AG20443 (cell line): ENCODE results near the gene AK5.

Source experiments
- DNase-seq: peaks from one replicate; pipeline ENCODE4 v3.0.0; 2012; ENCODE audit warnings: low spot score, mixed read lengths

The AK5 gene

DNA sequence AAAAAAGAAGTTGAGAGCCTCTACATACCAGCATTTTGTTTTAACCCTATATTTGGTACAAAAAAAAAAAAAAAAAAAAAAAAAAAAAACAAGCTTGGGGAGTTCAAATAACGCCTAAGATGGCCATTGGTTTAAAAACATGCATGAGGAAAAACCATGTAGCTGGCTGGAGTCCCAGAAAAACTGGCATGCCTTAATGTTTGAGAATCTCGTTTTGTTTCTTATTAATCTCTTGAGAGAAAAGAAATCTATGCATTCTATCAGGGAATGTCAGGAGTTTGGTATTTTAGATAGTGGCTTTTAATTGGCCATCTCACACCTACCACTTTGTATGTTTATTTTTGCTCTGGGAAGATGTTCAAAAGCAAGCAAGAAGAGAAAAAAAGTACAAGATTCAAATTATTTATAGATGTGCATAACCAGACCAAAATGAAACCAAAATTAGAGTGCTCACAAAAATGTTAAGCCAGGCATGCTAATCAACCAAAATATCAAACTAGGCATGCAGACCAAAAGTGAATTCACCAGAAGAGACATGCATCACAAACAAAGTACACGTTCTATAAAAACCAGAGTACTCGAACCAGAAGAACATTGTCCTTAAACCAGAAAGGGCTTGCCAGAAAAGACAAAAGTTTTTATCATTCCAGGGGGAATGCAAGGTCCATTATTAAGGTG is 156.6 kb downstream of the AK5 start:
- DNase-seq = peak; percentile 21

DNA sequence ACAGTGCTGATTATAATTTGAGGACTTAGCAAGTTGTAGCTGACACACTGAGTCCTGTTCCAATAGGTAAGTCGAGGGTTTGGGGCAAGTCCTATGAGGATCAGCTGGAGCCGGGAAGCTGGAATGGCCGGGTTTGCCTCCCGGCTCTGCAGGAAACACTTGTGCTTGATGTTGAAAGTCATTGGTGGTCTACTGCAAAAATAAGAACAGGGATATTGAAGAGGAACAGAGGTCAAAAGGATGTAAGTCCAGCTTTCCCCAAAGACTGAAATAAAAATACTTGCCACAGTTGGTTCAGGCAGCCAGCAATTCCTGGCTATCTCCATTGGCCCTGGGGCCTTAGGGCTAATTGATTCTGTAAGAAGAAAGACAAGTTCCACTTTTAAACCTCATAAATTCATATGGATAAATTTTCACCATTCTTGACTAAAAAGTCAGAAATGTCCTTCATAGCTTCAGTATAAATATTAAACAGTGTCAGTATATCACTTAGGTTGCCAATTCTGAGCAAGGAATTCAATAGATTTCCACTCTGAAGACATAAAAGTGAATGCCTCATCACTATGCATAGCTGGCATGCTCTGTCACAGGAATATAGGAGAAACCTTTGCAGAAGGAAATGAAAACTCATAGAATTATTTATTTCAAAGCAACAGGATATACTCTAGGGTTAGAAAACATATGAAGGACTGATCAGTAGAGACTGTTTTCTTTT is 165.2 kb downstream of the AK5 start:
- DNase-seq = no peak

DNA sequence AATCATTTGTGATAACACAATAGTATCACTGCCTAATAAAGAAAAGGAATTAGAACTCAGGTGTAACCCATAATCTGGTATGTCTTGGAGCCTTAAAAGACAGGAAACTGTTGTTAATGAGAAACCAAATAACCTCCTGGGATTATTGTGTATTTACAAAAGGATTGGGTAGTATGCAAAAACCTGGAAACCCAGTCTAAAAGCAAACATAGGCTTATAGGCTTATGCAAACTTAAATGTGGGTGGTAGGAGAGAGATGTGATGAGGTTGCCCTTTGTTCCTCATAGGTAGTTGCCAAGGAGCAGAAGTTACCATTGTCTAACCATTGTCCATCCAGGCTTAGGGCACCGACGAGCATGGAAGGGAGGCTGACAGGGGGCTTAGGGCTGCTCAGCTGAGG is 165.8 kb downstream of the AK5 start:
- DNase-seq = no peak

DNA sequence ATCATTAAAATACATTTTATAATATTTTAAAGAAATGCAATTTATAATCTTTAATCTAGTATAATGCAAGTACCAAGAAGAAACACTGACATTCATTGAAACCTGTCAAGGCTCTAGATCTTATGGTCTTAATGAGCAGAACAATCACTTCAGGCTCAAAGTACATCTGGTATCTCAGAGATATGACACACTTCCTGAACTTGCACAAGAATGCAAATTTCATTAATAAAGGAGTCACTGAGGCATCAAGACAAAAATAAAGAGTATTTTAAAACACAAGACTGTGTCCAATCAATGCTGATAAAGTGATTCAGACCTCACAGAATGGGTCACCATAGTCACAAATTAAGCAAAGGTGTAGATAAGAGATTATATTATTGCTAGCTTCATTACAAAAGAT is 178.1 kb downstream of the AK5 start:
- no peak for DNase-seq

- DNase-seq = no peak
These were observed 179.9 kb downstream of the AK5 start for GRCh38 chr1:77461691-77462090.

GRCh38 chr1:77463216-77463615 is 181.4 kb downstream of the AK5 start:
- no peak for DNase-seq

DNA sequence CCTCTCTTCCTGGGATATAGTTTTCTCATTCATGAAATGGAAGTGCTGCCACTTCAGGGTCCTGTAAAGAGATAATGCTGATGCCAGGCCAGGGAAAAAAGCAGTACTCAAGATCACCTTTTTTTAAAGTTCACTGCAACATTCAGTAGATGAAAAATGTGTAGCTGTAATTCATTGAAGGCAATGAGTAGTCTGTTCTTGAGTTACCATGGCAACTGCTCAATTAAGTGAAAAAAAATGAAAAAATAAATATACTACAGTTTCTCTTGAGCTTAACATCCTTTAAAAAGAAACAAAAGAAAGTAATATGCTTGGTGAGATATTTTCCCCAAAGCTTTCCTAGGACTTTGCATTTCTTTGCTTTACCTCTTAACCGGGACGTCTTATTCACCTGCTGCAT is 183.3 kb downstream of the AK5 start:
- DNase-seq = no peak

- DNase-seq = no peak
These were observed 184.1 kb downstream of the AK5 start for GRCh38 chr1:77465922-77466321.

DNA sequence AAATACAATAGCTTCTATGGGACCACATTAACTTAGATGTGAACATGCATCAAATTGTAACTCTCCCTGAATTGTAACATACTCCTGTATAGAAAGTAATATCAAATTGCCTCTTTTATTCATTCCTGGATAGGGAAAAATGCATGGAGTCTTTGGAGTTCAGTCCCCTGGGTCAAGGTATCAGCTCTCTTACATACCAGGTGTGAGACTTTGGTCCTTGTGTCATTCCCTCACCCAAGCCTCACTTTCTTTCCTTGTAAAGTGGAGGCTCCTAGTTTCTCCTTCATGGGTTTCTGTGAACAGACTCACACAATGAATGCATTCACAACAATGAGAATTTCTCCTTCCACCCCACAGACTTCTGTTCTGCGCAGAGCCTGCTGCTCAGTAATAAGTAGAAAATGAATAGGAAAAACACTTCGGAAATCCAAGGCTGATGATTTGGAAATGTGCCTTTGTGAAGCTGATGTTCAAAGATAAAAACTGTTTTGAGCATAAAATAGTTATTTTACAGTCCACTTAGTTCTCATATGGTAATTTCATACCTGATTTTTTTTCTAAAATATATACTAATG is 185.3 kb downstream of the AK5 start:
- no peak for DNase-seq

GRCh38 chr1:77467741-77468140 is 185.9 kb downstream of the AK5 start:
- no peak for DNase-seq

DNA sequence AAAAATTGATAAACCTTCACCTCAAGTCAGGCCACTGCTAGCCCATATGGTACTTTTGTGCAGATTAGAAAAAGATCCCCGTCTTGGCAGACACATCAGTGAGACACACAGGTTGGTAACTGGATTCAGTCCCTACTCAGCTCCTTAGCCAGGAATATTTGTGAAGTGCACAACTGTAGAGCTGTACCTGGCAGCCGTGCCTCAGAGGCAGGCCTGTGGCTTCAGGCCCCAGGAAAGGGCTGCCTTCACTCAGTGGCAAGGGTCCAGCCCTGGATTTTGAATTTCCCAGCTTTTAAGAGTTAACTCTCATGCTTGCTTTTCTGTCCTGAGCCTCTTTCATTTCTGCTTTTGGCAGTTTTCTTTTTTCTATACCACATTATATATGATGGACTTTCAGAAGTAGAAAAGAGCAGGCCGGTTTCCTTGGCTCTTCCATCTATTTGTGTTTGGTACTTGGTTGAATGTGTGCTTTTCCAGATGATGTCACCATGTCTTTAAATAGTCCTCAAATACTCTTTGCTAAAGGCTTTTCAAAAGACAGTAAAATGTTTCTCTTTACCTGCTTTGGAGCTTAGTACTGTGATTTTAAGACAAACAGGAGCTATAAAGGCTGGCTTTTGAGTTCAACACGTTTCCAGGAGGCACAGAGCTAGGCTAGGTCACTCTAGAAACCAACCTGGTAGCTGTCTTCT is 186.6 kb downstream of the AK5 start:
- no peak for DNase-seq

- DNase-seq = no peak
These were observed 187.3 kb downstream of the AK5 start for GRCh38 chr1:77468949-77469710.

GRCh38 chr1:77471691-77472090 is 189.9 kb downstream of the AK5 start:
- no peak for DNase-seq

DNA sequence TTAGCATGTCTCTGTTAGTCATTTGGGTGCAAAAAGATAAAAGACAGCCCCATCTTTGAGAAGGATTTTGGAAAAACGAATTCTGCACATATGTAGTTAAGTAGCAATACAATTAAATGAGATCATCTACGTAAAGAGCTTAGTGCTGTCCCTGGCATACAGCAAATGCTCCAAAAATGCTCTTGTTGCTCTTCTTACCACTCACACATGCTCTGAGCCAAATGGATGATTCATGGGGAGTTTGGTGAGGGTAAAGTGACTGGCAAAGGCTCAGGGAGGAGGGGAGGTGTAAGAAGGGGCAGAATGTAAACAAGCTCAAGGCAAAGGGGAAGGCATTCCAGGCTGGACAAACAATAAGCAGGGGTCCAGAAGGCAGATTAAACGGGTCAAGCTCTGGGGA is 191.9 kb downstream of the AK5 start:
- DNase-seq = peak; percentile 79

GRCh38 chr1:77475641-77476040 is 193.8 kb downstream of the AK5 start:
- no peak for DNase-seq

DNA sequence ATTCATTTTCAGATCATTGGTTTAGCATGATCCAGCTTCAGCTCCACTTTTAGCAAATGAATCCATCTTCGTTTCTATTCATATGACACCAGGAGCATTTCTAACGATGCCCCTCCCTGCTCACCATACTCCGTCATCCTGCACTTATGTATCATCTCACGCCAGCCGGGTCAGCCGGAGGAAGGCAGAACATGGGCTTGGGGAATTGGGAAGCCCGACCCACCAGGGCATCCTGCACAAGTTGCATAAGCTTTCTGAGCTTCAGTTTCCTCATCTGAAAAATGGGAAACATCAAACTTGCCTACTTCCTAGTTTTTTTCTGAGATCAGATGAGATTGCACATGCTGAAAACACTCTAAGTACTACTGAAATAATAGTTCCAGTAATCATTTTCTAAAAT is 194.7 kb downstream of the AK5 start:
- DNase-seq = no peak

- DNase-seq = no peak
These were observed 202.5 kb downstream of the AK5 start for GRCh38 chr1:77484334-77484733.

DNA sequence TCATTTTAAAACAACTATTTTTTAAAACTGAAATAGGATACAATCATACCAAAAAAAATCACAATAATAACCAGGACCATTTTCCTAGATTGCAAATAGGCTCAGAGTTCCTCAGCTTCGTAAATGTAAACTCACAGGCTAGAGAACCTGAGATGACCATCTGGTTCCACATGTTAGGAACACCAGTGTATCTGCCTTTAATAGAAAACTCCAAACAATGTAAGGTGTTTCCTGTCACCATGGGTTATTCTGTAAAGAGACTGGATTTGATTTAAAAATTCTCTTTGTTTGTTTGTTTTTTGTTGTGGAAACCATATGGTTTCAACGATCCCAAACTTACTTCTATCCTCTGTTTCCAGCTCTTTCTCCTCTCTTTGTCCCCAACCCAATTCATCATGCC is 203.1 kb downstream of the AK5 start:
- DNase-seq = no peak

DNA sequence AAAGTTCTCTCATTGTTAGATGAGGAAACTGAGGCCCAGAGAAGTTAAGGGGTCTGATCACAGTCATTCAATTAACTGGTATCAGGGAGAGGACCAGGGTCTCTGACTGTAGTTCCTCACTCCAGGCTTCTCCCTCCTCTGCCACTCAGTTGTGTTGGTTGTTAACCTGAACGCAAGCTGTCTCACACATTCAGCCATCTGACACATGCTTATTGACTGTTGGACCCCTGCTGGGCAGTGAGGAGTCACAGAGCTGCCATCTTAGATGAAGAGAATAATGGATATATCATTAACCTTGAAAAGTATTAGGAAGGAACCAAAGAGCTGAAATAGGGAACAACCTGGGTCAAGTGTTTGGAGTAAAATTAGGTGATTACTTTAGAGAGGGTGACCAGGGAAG is 205.8 kb downstream of the AK5 start:
- no peak for DNase-seq

DNA sequence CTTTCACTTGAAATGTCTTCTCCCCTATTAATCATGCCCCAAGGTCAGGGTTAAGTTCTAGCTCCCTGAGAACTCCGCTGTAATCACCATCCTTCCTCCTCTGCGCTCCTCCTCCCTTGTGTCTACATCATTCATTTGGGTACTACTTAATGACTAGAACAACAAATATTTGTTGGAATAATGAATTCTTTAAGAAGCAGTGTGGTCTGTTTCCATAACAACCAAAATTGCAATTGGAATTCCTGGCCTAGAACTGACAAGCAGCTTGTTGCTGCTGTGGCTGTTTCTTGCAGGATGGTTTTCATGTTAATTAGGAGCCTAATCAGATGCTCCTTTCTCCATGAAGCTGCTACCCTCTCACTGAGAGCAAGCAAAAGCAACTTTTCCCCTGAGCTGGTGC is 208.1 kb downstream of the AK5 start:
- peak; percentile 47 for DNase-seq

DNA sequence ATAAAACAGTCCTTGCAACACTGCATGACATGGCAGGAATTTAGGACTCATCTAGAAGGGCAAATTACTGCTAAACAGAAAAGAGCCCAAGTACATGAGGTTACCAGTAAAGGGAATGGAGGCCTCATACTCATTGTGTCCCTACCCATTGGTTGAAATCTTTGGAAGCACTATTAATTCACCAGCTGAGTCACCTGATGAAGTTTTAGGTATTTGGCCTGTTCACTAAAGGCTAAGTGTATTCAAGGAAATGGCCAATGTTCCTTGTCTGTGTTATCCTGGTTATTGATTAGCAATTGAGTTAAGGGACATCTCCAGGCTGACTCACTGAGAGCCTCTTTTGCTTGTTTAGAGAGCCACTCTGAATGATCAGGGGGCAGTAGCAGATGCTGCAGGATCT is 212.2 kb downstream of the AK5 start:
- no peak for DNase-seq

- peak; percentile 21 for DNase-seq
These were observed 217.1 kb downstream of the AK5 start for GRCh38 chr1:77498918-77499317.
